Aorta (tissue), 5 donors: ENCODE measurements around the gene OPRD1. TPM values are rescaled to one million over a fixed set of nuclear protein-coding genes. Genes with fewer than 3 reads are reported as not detected.
"Not testable (repeated sequence)": the region's sequence is repeated elsewhere in the genome, so short reads cannot be mapped to it uniquely, and the experiment has no call there.

Source experiments
- ATAC-seq: fragments of 200-7000 bp; cut with Tn5 transposase; one replicate; pipeline ENCODE4 v1.9.1; 2022; ENCODE audit warnings: moderate library complexity; ENCODE audit not compliant: low FRiP score
- DNase-seq, 2 donors: peaks; one replicate each; pipeline ENCODE4 v3.0.0-alpha.2; 2020
- H3K27ac ChIP-seq, 2 donors: one replicate each; pipeline ENCODE4 v1.5.1; 2013; ENCODE audit warnings: low read length in 2 of 2, mild to moderate bottlenecking in 2 of 2, moderate library complexity in 2 of 2, control low read depth in 1 of 2, inconsistent platforms in 1 of 2, low read depth in 1 of 2
- H3K27me3 ChIP-seq, 2 donors: one replicate each; pipeline ENCODE4 v1.6.1; 2013; ENCODE audit warnings: control low read depth in 1 of 2, low read length in 1 of 2, mild to moderate bottlenecking in 1 of 2, moderate library complexity in 1 of 2; ENCODE audit not compliant: insufficient read depth in 2 of 2, control insufficient read depth in 1 of 2
- H3K36me3 ChIP-seq, 2 donors: one replicate each; pipeline ENCODE4 v1.6.1; 2013; ENCODE audit warnings: control low read depth in 1 of 2, low read length in 1 of 2, mild to moderate bottlenecking in 1 of 2; ENCODE audit not compliant: insufficient read depth in 2 of 2, control insufficient read depth in 1 of 2
- H3K4me1 ChIP-seq, 2 donors: one replicate each; pipeline ENCODE4 v1.6.1; 2013; ENCODE audit warnings: low read length in 2 of 2, control low read depth in 1 of 2, mild to moderate bottlenecking in 1 of 2, moderate library complexity in 1 of 2; ENCODE audit not compliant: insufficient read depth in 2 of 2, control insufficient read depth in 1 of 2
- H3K4me3 ChIP-seq, 2 donors: one replicate each; pipeline ENCODE4 v1.5.1; 2013; ENCODE audit warnings: low read length in 2 of 2, control low read depth in 1 of 2, mild to moderate bottlenecking in 1 of 2
- H3K9me3 ChIP-seq: one replicate; pipeline ENCODE4 v1.6.1; 2013; ENCODE audit warnings: mild to moderate bottlenecking, low read length; ENCODE audit not compliant: control insufficient read depth
- WGBS, 2 donors: extraction: QIAGEN DNeasy Blood & Tissue Kit; methylation state at CpG; one replicate each; pipeline ENCODE4 v1.1.7; 2013; 5-methylcytosine and 5-hydroxymethylcytosine counted together
- intact Hi-C, 2 donors: fragments of 100-400 bp; cut with DNase I; formaldehyde crosslinking; loops; one replicate each; pipeline versions ENCODE4 v1.14.2 to v1.15.0; 2022
- polyA plus RNA-seq, 2 donors: library from polyadenylated mRNA; stranded (reverse); fragments of 200-250 nt; gene quantifications; one replicate each; pipeline ENCODE4 v1.2.3, GENCODE V29; 2013
- total RNA-seq, 2 donors: library from RNA; stranded (reverse); fragmentation: NEBNext Ultra II Directional; extraction: Animal tissue kit (Norgen Biotek cat#: 25700); gene quantifications; one replicate each; pipeline ENCODE4 v1.2.1, GENCODE V29; 2021
- donor health status: healthy with polysubstance abuse.
- donor health status: Bipolar disorder and iron deficiency.
- donor health status: DM: no; HTN: no; CAD: no.
- donor health status: DM: no; HTN: no; CAD: no.
- donor health status: DM: yes; HTN: yes; CAD: no.

The OPRD1 gene
- total and polyA plus RNA-seq, 4 donors: not detected

- Histone ChIP-seq H3K9me3 (no peaks in the 10 kb centered on the region), H3K27ac (no peak overlapping the region), H3K4me3 (no peak overlapping the region), H3K4me1 (no peaks in the 10 kb centered on the region), H3K27me3 (no peaks in the 10 kb centered on the region), H3K36me3 (no peaks in the 10 kb centered on the region)
- intact Hi-C loops: no loop called here
- DNase-seq (no peak), ATAC-seq (no peak)
- WGBS, 2 donors: 87 to 96% methylated on average over 1 of the region's 1 CpG
These were observed 19.3 kb upstream of the OPRD1 start for GRCh38 chr1:28792644-28793121.

- H3K9me3 ChIP-seq, DNase-seq, H3K27ac ChIP-seq, H3K4me1 ChIP-seq, H3K27me3 ChIP-seq, intact Hi-C loops, H3K4me3 ChIP-seq, ATAC-seq, H3K36me3 ChIP-seq: not testable (repeated sequence)
- 93% methylated on average over 5 of the region's 5 CpGs for WGBS, 2 donors
These were observed 17.4 kb upstream of the OPRD1 start for GRCh38 chr1:28794582-28794981.

- WGBS, 2 donors: 60 to 66% methylated on average over 18 of the region's 18 CpGs
- Histone ChIP-seq H3K27ac (no peak overlapping the region), H3K4me1 (no peaks in the 10 kb centered on the region), H3K9me3 (no peaks in the 10 kb centered on the region), H3K27me3 (no peaks in the 10 kb centered on the region), H3K4me3 (no peak overlapping the region), H3K36me3 (no peaks in the 10 kb centered on the region)
- DNase-seq: no peak
- intact Hi-C loops: no loop called here
- no peak for ATAC-seq
These were observed 15.4 kb upstream of the OPRD1 start for GRCh38 chr1:28796352-28797211.

GRCh38 chr1:28800324-28800723 is 11.6 kb upstream of the OPRD1 start:
- Histone ChIP-seq H3K27me3 (no peaks in the 10 kb centered on the region), H3K4me3 (no peak overlapping the region), H3K36me3 (no peaks in the 10 kb centered on the region), H3K9me3 (peaks cover 3% of the 10 kb centered on the region), H3K27ac (no peak overlapping the region), H3K4me1 (no peaks in the 10 kb centered on the region)
- DNase-seq (no peak), ATAC-seq (no peak)
- WGBS, 2 donors: 35 to 47% methylated on average over 3 of the region's 3 CpGs
- intact Hi-C loops: no loop called here

GRCh38 chr1:28801461-28801860 is 10.5 kb upstream of the OPRD1 start:
- H3K36me3 ChIP-seq: no peaks in the 10 kb centered on the region
- no peak overlapping the region for H3K27ac ChIP-seq
- intact Hi-C loops: no loop called here
- no peak for DNase-seq
- H3K4me3 ChIP-seq: no peak overlapping the region
- H3K9me3 ChIP-seq: peaks cover 4% of the 10 kb centered on the region
- ATAC-seq: no peak
- no peaks in the 10 kb centered on the region for H3K4me1 ChIP-seq
- no peaks in the 10 kb centered on the region for H3K27me3 ChIP-seq
- 82 to 87% methylated on average over 6 of the region's 6 CpGs for WGBS, 2 donors

- no peaks in the 10 kb centered on the region for H3K27me3 ChIP-seq
- DNase-seq (no peak), ATAC-seq (no peak)
- no peak overlapping the region for H3K27ac ChIP-seq
- intact Hi-C loops: no loop called here
- H3K4me3 ChIP-seq: no peak overlapping the region
- no peaks in the 10 kb centered on the region for H3K36me3 ChIP-seq
- 82% methylated on average over 5 of the region's 5 CpGs for WGBS, 2 donors
- H3K4me1 ChIP-seq: no peaks in the 10 kb centered on the region
- H3K9me3 ChIP-seq: peaks cover 4% of the 10 kb centered on the region
These were observed 8.9 kb upstream of the OPRD1 start for GRCh38 chr1:28803051-28803450.

- H3K27me3 ChIP-seq: no peaks in the 10 kb centered on the region
- no peak overlapping the region for H3K27ac ChIP-seq
- intact Hi-C loops: no loop called here
- no peaks in the 10 kb centered on the region for H3K36me3 ChIP-seq
- no peaks in the 10 kb centered on the region for H3K4me1 ChIP-seq
- no peak for ATAC-seq
- H3K4me3 ChIP-seq: no peak overlapping the region
- H3K9me3 ChIP-seq: peaks cover 4% of the 10 kb centered on the region
- 93 to 94% methylated on average over 3 of the region's 3 CpGs for WGBS, 2 donors
- DNase-seq: no peak
These were observed 8.3 kb upstream of the OPRD1 start for GRCh38 chr1:28803662-28804061.

- H3K4me3 ChIP-seq: no peak overlapping the region
- ATAC-seq (no peak), DNase-seq (no peak)
- no peaks in the 10 kb centered on the region for H3K27me3 ChIP-seq
- no peaks in the 10 kb centered on the region for H3K4me1 ChIP-seq
- 56 to 61% methylated on average over 3 of the region's 3 CpGs for WGBS, 2 donors
- H3K9me3 ChIP-seq: peaks cover 4% of the 10 kb centered on the region
- H3K36me3 ChIP-seq: no peaks in the 10 kb centered on the region
- H3K27ac ChIP-seq: no peak overlapping the region
- intact Hi-C loops: no loop called here
These were observed 7.9 kb upstream of the OPRD1 start for GRCh38 chr1:28804071-28804470.

- H3K36me3 ChIP-seq: no peaks in the 10 kb centered on the region
- no peak for DNase-seq
- intact Hi-C loops: no loop called here
- H3K4me1 ChIP-seq: no peaks in the 10 kb centered on the region
- WGBS, 2 donors: 33 to 40% methylated on average over 4 of the region's 4 CpGs
- no peak overlapping the region for H3K27ac ChIP-seq
- H3K9me3 ChIP-seq: peaks cover 4% of the 10 kb centered on the region
- no peak overlapping the region for H3K4me3 ChIP-seq
- no peaks in the 10 kb centered on the region for H3K27me3 ChIP-seq
- no peak for ATAC-seq
These were observed 4.9 kb upstream of the OPRD1 start for GRCh38 chr1:28807046-28807445.
